Measurements from ENCODE around the gene CASZ1. TPM values are rescaled to one million over a fixed set of nuclear protein-coding genes. Genes with fewer than 3 reads are reported as not detected.

Gene CASZ1
- polyA plus RNA-seq, 1 experiment, result 0.06 TPM

DNA sequence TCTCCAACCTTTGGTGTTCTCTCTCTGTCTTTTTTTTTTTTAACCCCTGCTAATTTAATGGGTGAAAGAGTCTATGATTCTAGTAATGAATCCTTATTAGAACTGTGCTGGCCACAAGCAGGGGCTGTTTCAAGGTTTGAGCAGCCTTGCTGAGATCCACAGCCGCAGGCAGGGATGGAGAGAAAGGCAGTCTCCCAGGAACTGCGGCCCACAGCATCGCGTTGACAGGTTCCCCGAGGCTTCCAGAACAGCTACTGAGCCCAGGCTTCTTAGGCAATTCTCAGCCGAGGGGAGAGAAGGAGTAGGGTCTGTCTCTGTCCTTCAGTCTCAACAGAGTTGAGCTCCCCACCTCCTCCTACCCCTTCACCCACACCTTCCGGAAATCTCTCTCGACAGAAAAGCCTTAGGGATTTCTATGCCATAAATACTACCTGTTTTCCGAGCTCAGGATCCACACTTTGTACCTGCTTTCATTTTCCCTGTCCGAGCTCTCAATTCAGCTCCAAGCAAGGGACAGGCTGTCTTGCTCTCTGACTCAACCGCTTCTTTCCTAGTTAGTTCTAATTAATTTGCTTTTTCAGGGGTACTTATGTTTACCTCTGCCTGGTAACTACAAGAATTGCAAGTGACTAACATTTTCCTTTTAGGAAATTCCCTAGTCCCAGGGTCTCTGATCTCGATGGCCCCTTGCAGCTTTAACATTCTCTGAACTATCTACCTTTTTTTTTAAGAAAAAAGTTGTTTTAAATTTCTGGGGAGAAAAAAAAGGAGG is 6.7 kb upstream of the CASZ1 start:
- H3K9me3 ChIP-seq (ENCODE audit: control insufficient read depth, insufficient read depth, low read length), result no peaks in the 10 kb centered on the region
- H3K27ac ChIP-seq (ENCODE audit: low read depth, low read length), result no peak overlapping the region
- H3K4me3 ChIP-seq (ENCODE audit: low read depth, low read length), result no peak overlapping the region
- ChIA-PET CTCF (interaction anchor here (1.2 kb wide), 1 partner anchor 139 kb away, joined by 4 read pairs; no protein-coding TSS in a partner anchor), POLR2A (no interaction called here)
- TF ChIP-seq, protein P1, sequence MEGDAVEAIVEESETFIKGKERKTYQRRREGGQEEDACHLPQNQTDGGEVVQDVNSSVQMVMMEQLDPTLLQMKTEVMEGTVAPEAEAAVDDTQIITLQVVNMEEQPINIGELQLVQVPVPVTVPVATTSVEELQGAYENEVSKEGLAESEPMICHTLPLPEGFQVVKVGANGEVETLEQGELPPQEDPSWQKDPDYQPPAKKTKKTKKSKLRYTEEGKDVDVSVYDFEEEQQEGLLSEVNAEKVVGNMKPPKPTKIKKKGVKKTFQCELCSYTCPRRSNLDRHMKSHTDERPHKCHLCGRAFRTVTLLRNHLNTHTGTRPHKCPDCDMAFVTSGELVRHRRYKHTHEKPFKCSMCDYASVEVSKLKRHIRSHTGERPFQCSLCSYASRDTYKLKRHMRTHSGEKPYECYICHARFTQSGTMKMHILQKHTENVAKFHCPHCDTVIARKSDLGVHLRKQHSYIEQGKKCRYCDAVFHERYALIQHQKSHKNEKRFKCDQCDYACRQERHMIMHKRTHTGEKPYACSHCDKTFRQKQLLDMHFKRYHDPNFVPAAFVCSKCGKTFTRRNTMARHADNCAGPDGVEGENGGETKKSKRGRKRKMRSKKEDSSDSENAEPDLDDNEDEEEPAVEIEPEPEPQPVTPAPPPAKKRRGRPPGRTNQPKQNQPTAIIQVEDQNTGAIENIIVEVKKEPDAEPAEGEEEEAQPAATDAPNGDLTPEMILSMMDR (IDR thresholded peaks at IDR 0.05; ENCODE audit: low read depth, low read length), result no peak
- peaks cover 78% of the 10 kb centered on the region for H3K27me3 ChIP-seq (ENCODE audit: control insufficient read depth, insufficient read depth, low read length)
- DNase-seq (ENCODE audit: low read depth, low spot score), result no peak

DNA sequence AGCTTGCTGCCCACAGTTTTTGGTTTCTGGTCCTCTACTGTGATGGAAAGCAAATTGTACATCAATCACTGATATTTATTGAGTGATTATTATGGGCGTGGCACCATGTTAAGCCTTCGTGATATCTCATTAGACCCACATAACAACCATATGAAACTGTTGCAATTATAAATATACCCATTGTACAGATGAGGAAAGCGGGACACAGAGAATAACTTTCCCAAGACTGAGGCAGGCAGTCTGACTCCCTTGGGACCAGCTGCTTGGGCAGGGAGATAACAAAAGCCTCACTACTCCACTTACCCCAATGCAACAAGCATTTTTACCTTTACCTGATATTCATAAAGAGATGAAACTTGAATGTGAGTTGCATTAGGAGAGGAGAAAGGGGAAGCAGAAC is 4.3 kb upstream of the CASZ1 start:
- Histone ChIP-seq H3K4me3 (ENCODE audit: low read depth, low read length) (no peak overlapping the region), H3K27me3 (ENCODE audit: control insufficient read depth, insufficient read depth, low read length) (peaks cover 64% of the 10 kb centered on the region), H3K9me3 (ENCODE audit: control insufficient read depth, insufficient read depth, low read length) (no peaks in the 10 kb centered on the region), H3K27ac (ENCODE audit: low read depth, low read length) (no peak overlapping the region)
- CTCF ChIA-PET, result interaction anchor here (1.3 kb wide), 1 partner anchor 293 kb away, joined by 4 read pairs; no protein-coding TSS in a partner anchor
- DNase-seq (ENCODE audit: low read depth, low spot score), result no peak
- TF ChIP-seq, protein P1 (IDR thresholded peaks at IDR 0.05; ENCODE audit: low read depth, low read length), result no peak
- POLR2A ChIA-PET, result no interaction called here

DNA sequence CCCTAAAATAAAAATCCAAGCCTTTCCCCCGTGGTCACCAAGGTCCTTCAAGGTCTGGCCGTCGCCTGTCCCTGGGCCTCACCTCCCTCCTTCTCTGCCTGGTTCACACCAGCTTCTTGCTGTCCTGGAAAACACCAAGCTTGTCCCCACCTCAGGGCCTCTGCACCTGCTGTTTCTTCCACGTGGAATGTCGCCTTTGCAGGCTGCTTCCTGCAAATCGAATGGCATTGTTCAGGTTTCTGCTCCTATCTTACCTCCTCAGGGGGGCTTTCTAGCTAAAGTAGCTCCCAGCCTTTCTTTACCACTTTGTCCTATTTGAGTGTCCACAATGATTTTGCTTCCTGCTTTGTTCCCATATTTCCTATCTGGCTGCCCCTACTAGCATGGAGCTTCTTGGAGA is 3.3 kb upstream of the CASZ1 start:
- DNase-seq (ENCODE audit: low read depth, low spot score), result no peak
- no peak overlapping the region for H3K4me3 ChIP-seq (ENCODE audit: low read depth, low read length)
- ChIA-PET CTCF (interaction anchor here (0.6 to 1.3 kb wide), 3 partner anchors 67 to 305 kb away, joined by 3 to 4 read pairs (median 4); no protein-coding TSS in a partner anchor), POLR2A (no interaction called here)
- H3K9me3 ChIP-seq (ENCODE audit: control insufficient read depth, insufficient read depth, low read length), result no peaks in the 10 kb centered on the region; the same call in 1 of the 2 replicates
- TF ChIP-seq, protein P1 (IDR thresholded peaks at IDR 0.05; ENCODE audit: low read depth, low read length), result no peak
- H3K27me3 ChIP-seq (ENCODE audit: control insufficient read depth, insufficient read depth, low read length), result peaks cover 65% of the 10 kb centered on the region
- no peak overlapping the region for H3K27ac ChIP-seq (ENCODE audit: low read depth, low read length)

DNA sequence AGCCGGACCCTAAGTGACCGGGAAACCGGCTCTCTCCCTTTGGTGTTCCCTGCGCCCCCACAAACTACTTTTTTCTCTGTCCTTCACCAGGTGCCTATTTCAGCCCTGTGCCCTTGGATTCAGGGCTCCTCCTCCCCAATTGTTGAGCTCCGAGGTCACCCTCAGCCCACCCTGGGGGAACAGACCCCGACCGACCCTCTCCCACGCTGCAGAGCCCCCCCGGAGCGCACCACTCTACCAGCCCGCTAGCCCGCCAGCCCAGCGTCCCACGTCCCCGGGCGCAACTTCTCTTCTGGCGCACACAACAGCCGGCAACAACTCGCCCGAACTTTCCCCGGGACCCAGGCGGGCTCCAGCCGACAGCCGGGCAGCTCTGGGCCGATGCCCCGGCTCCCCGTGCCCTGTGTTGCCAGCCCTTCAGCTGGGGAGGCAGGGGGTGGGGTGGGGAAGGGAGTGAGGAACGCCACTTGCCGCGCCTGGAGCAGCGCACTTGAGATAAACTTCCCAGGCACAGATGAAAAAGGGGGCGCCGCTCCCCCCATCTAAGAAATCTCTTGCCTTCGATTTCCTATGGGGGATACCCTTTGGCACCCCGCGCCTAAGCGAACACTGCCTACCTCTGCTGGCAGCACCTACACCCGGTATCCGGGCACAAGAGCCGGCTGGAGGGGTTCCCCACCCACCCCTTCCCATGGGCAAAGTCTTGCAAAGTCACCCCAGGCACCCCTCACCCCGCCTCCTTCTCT is 997 bp downstream of the CASZ1 start:
- ChIA-PET POLR2A (no interaction called here), CTCF (no interaction called here)
- H3K27ac ChIP-seq (ENCODE audit: low read depth, low read length), result no peak overlapping the region
- DNase-seq (ENCODE audit: low read depth, low spot score), result no peak
- peak overlapping the region; percentile 44 for H3K4me3 ChIP-seq (ENCODE audit: low read depth, low read length)
- TF ChIP-seq, protein P1 (IDR thresholded peaks at IDR 0.05; ENCODE audit: low read depth, low read length), result no peak
- peaks cover 59% of the 10 kb centered on the region for H3K27me3 ChIP-seq (ENCODE audit: control insufficient read depth, insufficient read depth, low read length)
- H3K9me3 ChIP-seq (ENCODE audit: control insufficient read depth, insufficient read depth, low read length), result no peaks in the 10 kb centered on the region; the same call in 1 of the 2 replicates
